DMS79 (cell line): ENCODE measurements around the gene CCDC39.
A peak's percentile ranks its signal among the peaks of the same experiment; 100 is the strongest.
"Not testable (repeated sequence)": the region's sequence is repeated elsewhere in the genome, so short reads cannot be mapped to it uniquely, and the experiment has no call there.

Source experiments
- DNase-seq: peaks from one replicate; lab custom pipeline; 2025; lab: John Stamatoyannopoulos, UW

Gene CCDC39

GRCh38 chr3:180619723-180620122, 59.6 kb downstream of the CCDC39 start:
- DNase-seq = no peak

GRCh38 chr3:180618563-180618962, 60.7 kb downstream of the CCDC39 start:
- DNase-seq = not testable (repeated sequence)

- DNase-seq = no peak
Observed at GRCh38 chr3:180617049-180617448, 62.2 kb downstream of the CCDC39 start.

GRCh38 chr3:180615954-180616353, 63.3 kb downstream of the CCDC39 start:
- no peak for DNase-seq

GRCh38 chr3:180612364-180612763, 66.9 kb downstream of the CCDC39 start:
- DNase-seq = no peak

- no peak for DNase-seq
Observed at GRCh38 chr3:180611006-180611405, 68.3 kb downstream of the CCDC39 start.

- DNase-seq = peak; percentile 91
Observed at GRCh38 chr3:180601688-180602666, 77.3 kb downstream of the CCDC39 start, which contains the start of gene TTC14. TSS of gene TTC14 (plus strand) at chr3:180602163. CDS start at chr3:180602262, 99 bp downstream.

- no peak for DNase-seq
Observed at GRCh38 chr3:180600473-180600872, 78.8 kb downstream of the CCDC39 start.

- no peak for DNase-seq
Observed at GRCh38 chr3:180595559-180595935, 83.7 kb downstream of the CCDC39 start.

- no peak for DNase-seq
Observed at GRCh38 chr3:180594631-180595558, 84.4 kb downstream of the CCDC39 start.

GRCh38 chr3:180593631-180594030, 85.7 kb downstream of the CCDC39 start:
- DNase-seq = not testable (repeated sequence)

- no peak for DNase-seq
Observed at GRCh38 chr3:180590396-180590795, 88.9 kb downstream of the CCDC39 start.

- DNase-seq = no peak
Observed at GRCh38 chr3:180580934-180581333, 98.4 kb downstream of the CCDC39 start.

GRCh38 chr3:180575571-180575970, 103.7 kb downstream of the CCDC39 start:
- no peak for DNase-seq

- DNase-seq = no peak
Observed at GRCh38 chr3:180571831-180572598, 107.3 kb downstream of the CCDC39 start.

- DNase-seq = no peak
Observed at GRCh38 chr3:180570238-180570637, 109.1 kb downstream of the CCDC39 start.

- DNase-seq = no peak
Observed at GRCh38 chr3:180564676-180565075, 114.6 kb downstream of the CCDC39 start.
